DLD1 (cell line): Measurements from ENCODE around the gene STX1B.
"Not testable (repeated sequence)": the region's sequence is repeated elsewhere in the genome, so short reads cannot be mapped to it uniquely, and the experiment has no call there.

Experiments used
- in situ Hi-C: cut with HindIII; loops from 2 replicates; pipeline ENCODE4 v1.10.0; 2017; ENCODE audit warnings: low sequenced_read_pairs

Gene STX1B

GRCh38 chr16:31016018-31016417 is 5.6 kb upstream of the STX1B start:
- in situ Hi-C loops = no loop called here

DNA sequence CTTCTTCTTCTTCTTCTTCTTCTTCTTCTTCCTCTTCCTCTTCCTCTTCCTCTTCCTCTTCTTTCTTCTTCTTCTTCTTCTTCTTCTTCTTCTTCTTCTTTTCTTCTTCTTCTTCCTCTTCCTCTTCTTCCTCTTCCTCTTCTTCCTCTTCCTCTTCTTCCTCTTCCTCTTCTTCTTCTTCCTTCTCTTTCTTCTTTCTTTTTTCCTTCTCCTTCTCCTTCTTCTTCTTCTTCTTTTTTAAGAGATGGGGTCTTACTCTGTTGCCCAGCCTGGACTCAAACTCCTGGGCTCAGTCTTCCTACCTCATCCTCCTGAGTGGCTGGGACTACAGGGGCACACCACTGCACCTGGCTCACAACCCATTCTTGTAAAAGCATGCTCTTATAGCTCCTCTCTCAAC is 2.9 kb upstream of the STX1B start:
- in situ Hi-C loops = not testable (repeated sequence)

- in situ Hi-C loops = not testable (repeated sequence)
Observed at GRCh38 chr16:31011815-31012214, 1.4 kb upstream of the STX1B start.

DNA sequence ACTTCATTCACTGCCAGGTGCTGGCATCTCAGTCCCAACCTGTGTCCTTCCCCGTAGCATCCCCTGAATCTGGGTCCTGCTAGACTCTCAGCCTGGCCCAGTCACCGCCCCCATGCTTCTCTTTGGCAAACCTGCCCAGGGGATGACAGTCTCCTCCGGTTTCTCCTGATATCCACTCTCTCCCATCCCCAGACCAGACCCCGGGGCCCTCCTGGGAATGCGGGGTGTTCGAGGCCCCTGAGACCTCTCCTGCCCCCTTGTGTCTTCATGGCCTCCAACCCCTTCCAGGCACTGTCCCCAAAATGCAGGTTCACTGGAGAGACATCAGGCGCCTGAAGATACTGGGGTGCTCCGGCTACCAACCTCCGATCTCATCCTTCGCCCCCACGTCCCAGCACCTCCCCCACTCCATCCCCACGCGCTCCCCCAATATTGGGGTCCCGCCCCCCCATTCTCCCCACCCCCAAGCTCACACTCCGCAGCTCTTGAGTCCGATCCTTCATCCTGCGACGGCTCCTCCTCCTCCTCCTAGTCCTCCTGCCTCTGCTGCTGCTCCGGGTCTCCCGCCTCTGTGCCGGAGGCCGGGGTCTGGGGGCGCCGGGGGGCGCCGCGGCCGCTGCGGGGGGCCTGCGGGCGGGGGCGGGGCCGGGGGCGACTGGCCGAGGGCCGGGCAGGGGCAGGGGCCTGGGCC is 399 bp downstream of the STX1B start:
- in situ Hi-C loops = no loop called here

GRCh38 chr16:31009120-31009519 is 1.3 kb downstream of the STX1B start:
- in situ Hi-C loops = no loop called here

DNA sequence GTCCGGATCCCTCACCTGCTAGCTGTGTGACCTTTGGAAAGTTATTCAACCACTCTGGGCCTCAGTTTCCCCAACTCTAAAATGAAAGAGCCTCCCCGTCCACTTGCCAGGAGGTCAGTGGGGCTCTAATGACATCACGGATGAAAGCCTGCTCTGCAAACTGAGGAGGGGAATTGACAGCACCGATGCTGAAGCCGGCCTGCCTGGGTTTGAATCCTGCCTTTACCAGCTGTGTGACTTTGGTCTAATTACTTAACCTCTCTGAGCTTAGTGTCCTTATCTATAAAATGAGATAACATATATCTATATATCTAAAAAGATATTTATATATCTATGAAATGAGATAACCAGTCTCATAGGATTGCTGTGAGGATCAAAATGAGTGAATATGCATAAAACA is 1.9 kb downstream of the STX1B start:
- in situ Hi-C loops = no loop called here

- in situ Hi-C loops = no loop called here
Observed at GRCh38 chr16:31008149-31008548, 2.3 kb downstream of the STX1B start.

DNA sequence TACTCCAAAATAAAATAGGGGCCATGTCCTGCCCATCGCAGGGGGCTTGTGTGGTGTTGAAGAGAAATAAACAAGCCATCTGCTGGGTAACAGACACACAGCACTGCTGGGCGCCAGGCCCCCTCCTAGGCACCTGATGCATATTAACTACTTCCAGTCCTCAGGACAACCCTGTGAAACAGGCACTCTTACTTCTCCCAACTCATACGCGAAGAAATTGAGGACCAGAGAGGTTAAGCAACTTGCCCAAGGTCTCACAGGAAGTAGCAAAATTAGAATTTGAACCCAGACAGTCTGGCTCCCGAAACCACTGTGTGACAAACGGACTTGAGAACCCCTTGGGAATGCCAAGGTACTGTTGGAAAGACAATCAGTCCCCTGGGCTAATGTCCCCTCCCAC is 2.8 kb downstream of the STX1B start:
- in situ Hi-C loops = no loop called here

- in situ Hi-C loops = no loop called here
Observed at GRCh38 chr16:31006589-31006988, 3.8 kb downstream of the STX1B start.

- in situ Hi-C loops = no loop called here
Observed at GRCh38 chr16:31006086-31006385, 4.4 kb downstream of the STX1B start.

GRCh38 chr16:31005350-31006085 is 4.9 kb downstream of the STX1B start:
- in situ Hi-C loops = no loop called here

GRCh38 chr16:31004658-31005057 is 5.8 kb downstream of the STX1B start:
- in situ Hi-C loops = no loop called here

DNA sequence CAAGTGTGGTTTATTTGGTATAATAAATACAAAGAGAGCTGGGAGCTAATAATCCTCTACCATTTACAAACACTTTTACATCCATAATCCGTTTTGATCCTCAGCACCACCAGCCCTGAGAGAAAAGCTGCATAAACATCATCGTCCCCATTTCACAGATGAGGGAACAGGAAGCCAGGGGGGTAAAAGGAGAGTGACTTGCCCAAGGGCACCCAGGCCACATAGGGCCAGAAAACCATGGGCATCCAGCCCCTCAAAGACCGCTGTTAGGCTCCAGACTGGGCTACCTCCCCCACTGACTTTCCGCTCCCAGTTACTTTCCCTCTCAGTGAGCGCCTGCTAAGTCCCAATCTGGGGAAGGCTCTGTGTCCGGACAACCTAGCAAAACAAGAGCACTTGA is 6.7 kb downstream of the STX1B start:
- in situ Hi-C loops = no loop called here

DNA sequence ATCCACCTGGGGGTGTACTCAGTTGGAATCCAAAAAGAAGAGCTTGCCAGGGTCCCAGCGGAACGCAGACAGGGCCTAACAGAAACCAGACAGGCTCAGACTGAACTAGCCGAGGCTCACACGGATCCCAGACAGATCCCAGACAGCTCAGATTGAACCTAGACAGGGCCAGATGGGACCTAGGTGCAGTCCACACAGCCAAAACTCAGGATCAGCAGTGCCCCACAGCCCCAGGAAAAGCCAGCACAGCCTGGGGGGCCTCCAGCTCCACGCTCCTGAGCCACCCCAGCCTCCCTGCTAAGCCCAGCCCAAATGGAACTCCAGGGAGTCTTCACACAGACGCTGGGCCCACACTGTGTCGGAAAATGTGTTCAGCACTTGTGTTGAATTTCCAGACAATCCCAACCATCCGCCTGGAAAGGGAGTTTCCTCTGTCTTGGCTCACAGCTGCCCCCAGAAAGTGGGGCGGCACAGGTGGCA is 7.5 kb downstream of the STX1B start:
- in situ Hi-C loops = no loop called here

DNA sequence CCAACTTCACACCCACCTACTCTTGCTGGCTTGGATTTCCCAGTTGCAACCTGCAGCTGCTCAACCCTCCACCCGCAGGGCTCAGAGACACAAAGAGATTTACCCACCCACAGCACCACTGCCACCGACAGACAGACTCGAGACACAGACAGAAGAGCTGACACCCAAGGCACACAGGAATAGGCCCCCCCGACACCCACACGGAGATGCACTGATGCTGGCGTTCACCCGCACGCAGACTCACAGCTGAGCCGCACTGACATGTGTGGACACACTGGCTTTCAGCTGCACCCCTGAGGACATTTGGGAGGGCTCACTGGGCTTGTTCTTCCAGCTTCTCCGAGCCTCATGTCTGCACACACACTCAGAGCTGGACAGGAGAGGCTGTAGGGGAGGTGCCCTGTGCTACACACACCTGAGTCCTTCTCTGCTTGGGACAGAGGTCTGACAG is 8.2 kb downstream of the STX1B start:
- in situ Hi-C loops = no loop called here

DNA sequence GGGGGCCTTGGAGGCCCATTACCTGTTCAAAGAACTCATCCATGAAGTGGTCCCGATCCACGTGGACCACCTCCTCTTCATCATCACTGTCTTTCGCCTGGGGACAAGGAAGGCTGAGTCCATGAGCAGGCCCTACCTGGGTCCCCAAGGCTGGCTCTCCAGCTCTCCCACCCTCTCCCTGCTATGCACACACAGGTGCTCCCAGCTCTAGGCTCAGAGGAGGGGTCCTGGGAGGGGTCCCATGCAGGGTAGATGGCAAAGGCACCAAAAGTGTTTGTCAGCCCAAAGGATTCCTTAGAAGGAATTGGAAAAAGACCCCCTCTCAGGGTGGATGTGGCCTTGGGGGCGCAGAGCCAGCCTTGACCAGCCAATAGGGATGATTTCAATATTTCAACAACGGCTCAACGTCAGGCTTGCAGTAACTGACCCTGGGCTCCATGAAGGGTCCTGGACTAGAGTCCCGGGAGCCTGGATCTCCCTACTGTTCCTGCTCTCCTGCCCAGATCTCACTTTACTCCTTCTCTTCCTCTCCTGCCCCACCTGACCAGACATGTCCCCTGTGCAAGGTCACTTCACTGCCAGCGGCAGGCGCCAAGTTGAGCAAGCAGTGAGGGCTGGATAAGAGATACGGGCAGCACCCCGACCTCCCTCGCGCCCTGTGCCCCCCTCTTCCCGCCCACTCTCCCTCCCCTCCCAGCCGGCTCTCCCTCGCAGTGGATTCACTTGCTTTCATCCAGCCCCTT is 8.8 kb downstream of the STX1B start:
- in situ Hi-C loops = no loop called here

DNA sequence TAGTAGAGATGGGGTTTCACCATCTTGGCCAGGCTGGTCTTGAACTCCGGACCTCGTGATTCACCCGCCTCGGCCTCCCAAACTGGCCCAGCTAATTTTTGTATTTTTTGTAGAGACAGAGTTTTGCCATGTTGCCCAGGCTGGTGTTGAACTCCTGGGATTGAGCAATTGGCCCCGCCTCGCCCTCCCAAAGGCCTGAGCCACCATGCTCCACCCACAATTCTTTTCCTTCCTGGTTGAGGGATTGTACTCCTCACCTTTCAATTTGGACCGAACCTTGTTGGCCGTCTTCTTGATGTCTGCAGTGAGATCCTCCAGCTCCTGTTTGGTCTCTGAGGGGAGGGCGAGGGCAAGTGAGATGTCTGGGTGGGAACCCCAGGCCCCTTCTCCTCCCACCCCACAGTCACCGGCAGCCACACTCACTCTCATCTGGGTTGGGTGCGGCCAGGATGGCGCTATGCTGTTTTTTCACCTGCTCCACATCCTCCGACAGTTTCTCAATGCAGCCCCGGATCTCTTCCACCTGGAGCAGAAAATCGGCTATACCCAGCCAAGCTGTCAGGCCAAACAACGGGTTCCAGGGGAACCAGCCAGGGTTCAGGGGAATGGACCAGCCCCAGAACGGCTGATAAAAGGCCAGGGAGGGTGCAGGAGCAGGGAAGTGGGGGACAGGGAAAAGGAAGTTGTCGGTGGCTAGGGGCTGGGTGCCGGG is 9.6 kb downstream of the STX1B start:
- in situ Hi-C loops = no loop called here

DNA sequence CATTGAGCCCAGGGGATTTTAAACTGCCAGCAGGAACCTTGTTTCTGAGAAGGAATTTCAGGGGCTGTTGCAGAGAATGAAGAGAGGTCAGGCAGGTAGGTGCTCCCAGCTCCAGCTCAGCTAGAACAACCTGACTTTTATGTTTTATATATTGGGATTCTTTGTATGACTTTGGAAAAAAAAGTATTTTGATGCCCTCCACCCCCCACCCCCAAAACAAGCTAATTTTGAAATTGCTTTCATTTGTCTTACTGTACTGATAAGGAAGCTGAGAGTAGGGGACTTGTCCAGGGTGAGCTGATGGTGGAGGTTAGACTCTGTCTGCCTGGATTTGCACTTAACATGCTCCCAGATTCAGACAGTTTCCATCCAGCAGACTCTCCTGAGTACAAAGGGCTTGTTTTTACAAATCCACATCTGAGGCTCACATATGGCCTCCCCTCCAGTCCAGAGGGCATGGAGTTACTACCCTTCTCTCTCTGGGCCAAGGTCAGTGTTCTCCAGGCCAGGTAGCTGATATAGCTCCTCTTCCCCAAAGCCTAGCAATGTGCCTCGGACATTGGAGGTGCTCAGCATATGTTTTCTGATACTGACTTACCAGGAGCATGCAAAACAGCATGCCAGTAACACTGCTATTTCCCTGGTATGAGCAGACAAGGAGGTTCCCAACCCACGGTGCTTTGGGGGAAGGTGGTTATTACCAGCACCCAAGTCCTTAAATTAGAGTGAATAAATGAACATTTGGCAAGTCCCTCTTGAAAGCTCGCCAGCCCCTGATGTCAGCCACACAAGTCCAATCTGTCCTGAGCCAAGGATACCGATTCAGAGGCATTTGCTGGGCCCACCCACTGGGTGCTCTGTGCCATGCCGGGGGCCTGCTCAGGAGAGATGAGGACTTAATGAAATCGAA is 11.3 kb downstream of the STX1B start:
- in situ Hi-C loops = no loop called here

DNA sequence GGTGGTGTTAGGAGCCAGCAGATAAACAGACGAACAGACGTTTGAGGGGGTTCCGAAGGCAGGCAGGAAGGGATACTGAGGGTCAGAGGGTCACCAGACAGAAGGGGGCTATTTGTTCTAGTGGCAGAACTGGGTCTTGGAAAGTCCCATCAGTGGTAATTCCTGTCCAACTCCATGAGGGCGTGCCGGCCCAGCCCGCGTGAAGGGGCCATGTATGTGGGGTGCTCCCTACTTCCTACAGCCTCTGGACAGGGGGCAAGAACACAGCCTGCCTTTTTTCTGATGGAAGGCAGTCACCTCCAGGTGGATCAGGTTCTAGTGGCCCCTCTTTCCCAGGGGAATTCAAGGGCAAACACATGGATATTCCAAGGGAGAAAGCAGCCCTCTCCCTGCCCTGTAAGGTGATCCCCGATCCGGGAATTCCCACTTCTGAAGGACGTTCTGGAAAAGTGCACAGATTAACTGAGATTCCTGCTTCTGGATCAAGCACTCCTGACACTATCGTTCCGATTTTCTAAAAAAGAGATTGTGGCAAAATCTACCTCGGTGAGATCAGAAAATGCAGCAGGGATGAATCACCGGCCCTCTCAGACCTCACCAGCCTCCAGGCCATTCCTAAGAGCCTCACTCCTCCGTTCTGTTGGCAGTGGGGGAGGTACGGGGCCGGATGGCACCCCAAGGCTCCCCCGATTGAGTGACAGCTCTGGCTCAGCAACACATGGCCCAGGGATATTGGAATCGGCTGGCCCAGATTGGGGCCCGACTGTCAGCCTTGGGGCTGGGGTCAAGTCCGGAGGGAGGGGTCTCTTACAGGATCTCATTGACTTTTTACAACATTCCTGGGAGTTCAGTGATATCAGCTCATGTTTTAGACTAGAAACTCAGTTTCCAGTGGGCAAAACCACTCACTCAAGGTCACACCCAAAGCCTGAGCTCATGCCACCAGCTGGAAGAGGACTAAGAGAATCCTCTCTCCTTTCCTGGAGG is 12.4 kb downstream of the STX1B start:
- in situ Hi-C loops = no loop called here
